Measurements from ENCODE around the gene OTOA. TPM values are rescaled to one million over a fixed set of nuclear protein-coding genes. Genes with fewer than 3 reads are reported as not detected.

OTOA gene
- total RNA-seq, 1 donor from 2014 or later, result 0.11 TPM

- no peak overlapping the region for H3K27ac ChIP-seq (ENCODE audit: low read depth, low read length)
- Mint-ChIP-seq H3K27ac (ENCODE audit: unreplicated experiment) (no peak overlapping the region), H3K36me3 (ENCODE audit: low read depth, unreplicated experiment) (peaks cover 14% of the 10 kb centered on the region)
Measured at GRCh38 chr16:21637032-21637968, 26.5 kb upstream of the OTOA start.

GRCh38 chr16:21638573-21638975 is 25.2 kb upstream of the OTOA start:
- FAIRE-seq, result no peak

More at GRCh38 chr16:21637032-21637968, 26.5 kb upstream of the OTOA start:
- Mint-ChIP-seq H3K4me3 (ENCODE audit: unreplicated experiment) (no peak overlapping the region), H3K27me3 (ENCODE audit: low read depth, unreplicated experiment) (no peaks in the 10 kb centered on the region), H3K4me1 (ENCODE audit: low read depth, unreplicated experiment) (peaks cover 6% of the 10 kb centered on the region), H3K9me3 (ENCODE audit: unreplicated experiment) (no peaks in the 10 kb centered on the region)
- no peaks in the 10 kb centered on the region for H3K27me3 ChIP-seq (ENCODE audit: insufficient read depth, low read length)
- TF ChIP-seq, protein P1, sequence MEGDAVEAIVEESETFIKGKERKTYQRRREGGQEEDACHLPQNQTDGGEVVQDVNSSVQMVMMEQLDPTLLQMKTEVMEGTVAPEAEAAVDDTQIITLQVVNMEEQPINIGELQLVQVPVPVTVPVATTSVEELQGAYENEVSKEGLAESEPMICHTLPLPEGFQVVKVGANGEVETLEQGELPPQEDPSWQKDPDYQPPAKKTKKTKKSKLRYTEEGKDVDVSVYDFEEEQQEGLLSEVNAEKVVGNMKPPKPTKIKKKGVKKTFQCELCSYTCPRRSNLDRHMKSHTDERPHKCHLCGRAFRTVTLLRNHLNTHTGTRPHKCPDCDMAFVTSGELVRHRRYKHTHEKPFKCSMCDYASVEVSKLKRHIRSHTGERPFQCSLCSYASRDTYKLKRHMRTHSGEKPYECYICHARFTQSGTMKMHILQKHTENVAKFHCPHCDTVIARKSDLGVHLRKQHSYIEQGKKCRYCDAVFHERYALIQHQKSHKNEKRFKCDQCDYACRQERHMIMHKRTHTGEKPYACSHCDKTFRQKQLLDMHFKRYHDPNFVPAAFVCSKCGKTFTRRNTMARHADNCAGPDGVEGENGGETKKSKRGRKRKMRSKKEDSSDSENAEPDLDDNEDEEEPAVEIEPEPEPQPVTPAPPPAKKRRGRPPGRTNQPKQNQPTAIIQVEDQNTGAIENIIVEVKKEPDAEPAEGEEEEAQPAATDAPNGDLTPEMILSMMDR (IDR thresholded peaks at IDR 0.05; ENCODE audit: insufficient read depth, low read depth, low read length), result no peak
- no peak for TF ChIP-seq EZH2 (IDR thresholded peaks at IDR 0.05; ENCODE audit: insufficient read depth, low read length)
- H3K4me1 ChIP-seq (ENCODE audit: insufficient read depth, low read length), result peaks cover 5% of the 10 kb centered on the region
- no peaks in the 10 kb centered on the region for H3K36me3 ChIP-seq (ENCODE audit: insufficient read depth, low read length)
- FAIRE-seq, result no peak
- no peak overlapping the region for H2AFZ ChIP-seq (ENCODE audit: low read depth, low read length)
- no peak overlapping the region for H3K4me2 ChIP-seq (ENCODE audit: low read length)
- H3K9ac ChIP-seq (ENCODE audit: low read length), result no peak overlapping the region
- no peak overlapping the region for H3K4me3 ChIP-seq (ENCODE audit: insufficient read depth, low read depth, low read length)
- DNase-seq (ENCODE audit: low read depth), result no peak
- peaks cover 11% of the 10 kb centered on the region for H4K20me1 ChIP-seq (ENCODE audit: insufficient read depth, low read length)
- no peaks in the 10 kb centered on the region for H3K9me3 ChIP-seq (ENCODE audit: insufficient read depth, low read depth, low read length)
- peaks cover 4% of the 10 kb centered on the region for H3K79me2 ChIP-seq (ENCODE audit: insufficient read depth, low read length)

More at GRCh38 chr16:21638573-21638975, 25.2 kb upstream of the OTOA start:
- Histone ChIP-seq H3K79me2 (ENCODE audit: insufficient read depth, low read length) (peaks cover 6% of the 10 kb centered on the region), H3K4me1 (ENCODE audit: insufficient read depth, low read length) (peaks cover 5% of the 10 kb centered on the region), H3K27me3 (ENCODE audit: insufficient read depth, low read length) (no peaks in the 10 kb centered on the region), H3K9me3 (ENCODE audit: insufficient read depth, low read depth, low read length) (no peaks in the 10 kb centered on the region), H3K4me3 (ENCODE audit: insufficient read depth, low read depth, low read length) (no peak overlapping the region), H3K27ac (ENCODE audit: low read depth, low read length) (no peak overlapping the region), H2AFZ (ENCODE audit: low read depth, low read length) (no peak overlapping the region), H3K36me3 (ENCODE audit: insufficient read depth, low read length) (no peaks in the 10 kb centered on the region), H3K9ac (ENCODE audit: low read length) (no peak overlapping the region), H4K20me1 (ENCODE audit: insufficient read depth, low read length) (peaks cover 10% of the 10 kb centered on the region), H3K4me2 (ENCODE audit: low read length) (peak overlapping the region; percentile 43)
- H3K27ac Mint-ChIP-seq (ENCODE audit: unreplicated experiment), result no peak overlapping the region
- no peak for TF ChIP-seq EZH2 (IDR thresholded peaks at IDR 0.05; ENCODE audit: insufficient read depth, low read length)
- TF ChIP-seq, protein P1 (IDR thresholded peaks at IDR 0.05; ENCODE audit: insufficient read depth, low read depth, low read length), result no peak
- no peaks in the 10 kb centered on the region for H3K9me3 Mint-ChIP-seq (ENCODE audit: unreplicated experiment)
- peaks cover 11% of the 10 kb centered on the region for H3K36me3 Mint-ChIP-seq (ENCODE audit: low read depth, unreplicated experiment)
- H3K4me3 Mint-ChIP-seq (ENCODE audit: unreplicated experiment), result no peak overlapping the region
- peak; percentile 58 for DNase-seq (ENCODE audit: low read depth)
- H3K27me3 Mint-ChIP-seq (ENCODE audit: low read depth, unreplicated experiment), result no peaks in the 10 kb centered on the region
- H3K4me1 Mint-ChIP-seq (ENCODE audit: low read depth, unreplicated experiment), result peaks cover 6% of the 10 kb centered on the region

Data from astrocyte (in vitro differentiated cells and primary cell).